BLaER1 treated with 17β-estradiol and CSF1 and Interleukin-3, amounts not matched to agents 10 nM and 100 nM (cell line): ENCODE data around the gene CKMT1B.
"Not testable (repeated sequence)": the region's sequence is repeated elsewhere in the genome, so short reads cannot be mapped to it uniquely, and the experiment has no call there.

Experiments
- H3K27ac ChIP-seq, 11 experiments: shearing (Covaris generic); formaldehyde crosslinking; 2 replicates each; pipeline ENCODE4 v1.8.1; 2022
- H3K27me3 ChIP-seq, 11 experiments: shearing (Covaris generic); formaldehyde crosslinking; 2 replicates each; pipeline ENCODE4 v1.8.1; 2022
- H3K36me3 ChIP-seq, 11 experiments: shearing (Covaris generic); formaldehyde crosslinking; 2 replicates each; pipeline ENCODE4 v1.8.1; 2022
- H3K4me1 ChIP-seq, 10 experiments: shearing (Covaris generic); formaldehyde crosslinking; 2 replicates each; pipeline ENCODE4 v1.8.1; 2022
- H3K4me2 ChIP-seq, 11 experiments: shearing (Covaris generic); formaldehyde crosslinking; 2 replicates each; pipeline ENCODE4 v1.8.1; 2022
- H3K4me3 ChIP-seq, 10 experiments: shearing (Covaris generic); formaldehyde crosslinking; 2 replicates each; pipeline ENCODE4 v1.8.1; 2022
- H3K9ac ChIP-seq, 11 experiments: shearing (Covaris generic); formaldehyde crosslinking; 2 replicates each; pipeline ENCODE4 v1.8.1; 2022
- H3K9me3 ChIP-seq, 11 experiments: shearing (Covaris generic); formaldehyde crosslinking; replicated peaks in 1 of 11; 2 replicates each; pipeline ENCODE4 v1.8.1; 2022
- H4K20me1 ChIP-seq, 11 experiments: shearing (Covaris generic); formaldehyde crosslinking; 2 replicates each; pipeline ENCODE4 v1.8.1; 2022
- Cebpa-rat ChIP-seq, 11 experiments: shearing (Covaris generic); IDR thresholded peaks; 2 replicates each; pipeline ENCODE4 v1.8.1; 2022

The CKMT1B gene

DNA sequence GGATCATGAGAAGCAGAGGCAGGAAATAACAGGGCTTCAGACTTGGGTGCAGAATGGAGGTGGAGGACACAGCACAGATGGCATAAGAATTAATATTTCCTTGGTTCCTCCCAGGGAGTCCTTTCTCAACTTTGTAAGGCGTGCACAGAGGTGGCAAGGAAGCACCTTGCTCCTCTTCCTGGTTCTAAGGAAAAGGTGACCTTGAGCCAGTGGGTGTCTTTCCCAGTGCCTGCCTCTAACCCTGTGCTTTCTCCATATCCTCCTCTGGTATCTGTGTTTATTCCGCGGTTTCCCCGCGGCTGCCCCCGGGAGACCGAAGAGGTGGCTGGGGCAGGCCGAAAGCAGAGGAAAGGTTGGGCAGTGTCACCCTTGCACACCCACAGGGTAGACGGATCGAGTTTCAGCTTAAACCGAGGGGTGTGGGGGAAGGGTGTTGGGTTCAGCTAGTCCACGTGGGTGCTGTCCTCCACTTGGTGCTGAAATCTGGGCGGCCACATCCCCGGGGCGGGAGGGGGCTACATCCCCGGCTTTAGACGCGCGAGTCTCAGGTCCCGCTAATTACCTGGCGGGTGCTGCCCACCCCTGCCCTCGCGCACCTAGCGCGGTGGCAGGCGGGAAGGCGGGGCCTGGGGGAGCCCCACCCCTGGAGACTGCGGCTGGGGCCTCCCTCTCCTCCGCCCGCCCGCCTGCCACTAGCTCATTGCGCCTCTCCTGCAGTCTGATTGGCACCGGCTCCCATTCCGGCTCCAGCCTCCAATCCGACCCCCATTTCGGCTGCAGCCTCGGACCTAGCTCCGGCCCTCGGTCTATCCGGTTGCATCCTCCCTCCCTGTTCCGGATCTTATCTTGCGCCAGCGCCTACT, at the start of gene CKMT1B:
CKMT1B (plus strand) TSS at position 700 of the 863 bp plus-strand sequence. CDS start 192 bp downstream, outside the sequence.
- H3K27me3 ChIP-seq, H3K27ac ChIP-seq, H3K9me3 ChIP-seq, H3K4me2 ChIP-seq, H3K9ac ChIP-seq, H3K36me3 ChIP-seq, H4K20me1 ChIP-seq, H3K4me1 ChIP-seq, H3K4me3 ChIP-seq: not testable (repeated sequence)

- H3K36me3 ChIP-seq: peaks cover 27 to 43% (median 38%) of the 10 kb centered on the region in 11 experiments
- no peaks in the 10 kb centered on the region for H3K27me3 ChIP-seq
- no peak overlapping the region for H3K4me3 ChIP-seq
- H3K4me2 ChIP-seq: no peak overlapping the region
- no peak for TF ChIP-seq Cebpa-rat (IDR thresholded peaks at IDR 0.05)
- H3K9me3 ChIP-seq: peaks cover 12 to 21% (median 14%) of the 10 kb centered on the region in 11 experiments; a peak in 21 of 22 replicates
- peaks cover 0 to 6% (median 0%) of the 10 kb centered on the region in 10 experiments; a peak in 1 of 20 replicates for H3K4me1 ChIP-seq
- H3K9ac ChIP-seq: no peak overlapping the region
- no peak overlapping the region for H3K27ac ChIP-seq
- H4K20me1 ChIP-seq: no peaks in the 10 kb centered on the region
Measured at GRCh38 chr15:43544266-43544665, 49.6 kb upstream of the CKMT1B start.

- Histone ChIP-seq H3K4me2 (no peak overlapping the region), H3K4me3 (no peak overlapping the region), H3K27ac (no peak overlapping the region), H3K9ac (no peak overlapping the region), H3K9me3 (peaks cover 12 to 21% (median 14%) of the 10 kb centered on the region in 11 experiments; a peak in 21 of 22 replicates), H3K36me3 (peaks cover 33 to 49% (median 44%) of the 10 kb centered on the region in 11 experiments), H3K27me3 (no peaks in the 10 kb centered on the region), H3K4me1 (peaks cover 0 to 6% (median 0%) of the 10 kb centered on the region in 10 experiments; a peak in 1 of 20 replicates), H4K20me1 (no peaks in the 10 kb centered on the region)
- no peak for TF ChIP-seq Cebpa-rat (IDR thresholded peaks at IDR 0.05)
Measured at GRCh38 chr15:43545426-43545825, 48.4 kb upstream of the CKMT1B start.

GRCh38 chr15:43547539-43547938, 46.3 kb upstream of the CKMT1B start:
- H3K9me3 ChIP-seq: peaks cover 12 to 21% (median 14%) of the 10 kb centered on the region in 11 experiments; a peak in 21 of 22 replicates
- TF ChIP-seq Cebpa-rat (IDR thresholded peaks at IDR 0.05): no peak

GRCh38 chr15:43550527-43551363, 43.1 kb upstream of the CKMT1B start:
- peaks cover 62 to 95% (median 69%) of the 10 kb centered on the region in 11 experiments for H3K36me3 ChIP-seq
- H3K4me1 ChIP-seq: no peaks in the 10 kb centered on the region
- H3K27me3 ChIP-seq: no peaks in the 10 kb centered on the region
- no peaks in the 10 kb centered on the region for H4K20me1 ChIP-seq
- H3K9ac ChIP-seq: no peak overlapping the region
- peaks cover 12 to 21% (median 14%) of the 10 kb centered on the region in 11 experiments; a peak in 21 of 22 replicates for H3K9me3 ChIP-seq
- H3K4me3 ChIP-seq: no peak overlapping the region
- no peak overlapping the region for H3K27ac ChIP-seq
- H3K4me2 ChIP-seq: no peak overlapping the region
- TF ChIP-seq Cebpa-rat (IDR thresholded peaks at IDR 0.05): no peak

More at GRCh38 chr15:43547539-43547938, 46.3 kb upstream of the CKMT1B start:
- H3K27me3 ChIP-seq: no peaks in the 10 kb centered on the region
- no peak overlapping the region for H3K4me2 ChIP-seq
- H3K9ac ChIP-seq: no peak overlapping the region
- H3K4me3 ChIP-seq: no peak overlapping the region
- no peaks in the 10 kb centered on the region for H4K20me1 ChIP-seq
- H3K27ac ChIP-seq: no peak overlapping the region
- H3K36me3 ChIP-seq: peaks cover 36 to 63% (median 48%) of the 10 kb centered on the region in 11 experiments
- H3K4me1 ChIP-seq: no peaks in the 10 kb centered on the region

- Histone ChIP-seq H3K9me3 (peaks cover 12 to 15% (median 14%) of the 10 kb centered on the region in 11 experiments; a peak in 21 of 22 replicates), H4K20me1 (no peaks in the 10 kb centered on the region), H3K27me3 (no peaks in the 10 kb centered on the region), H3K9ac (no peak overlapping the region), H3K4me1 (no peaks in the 10 kb centered on the region), H3K36me3 (peaks cover 63 to 97% (median 73%) of the 10 kb centered on the region in 11 experiments), H3K4me3 (no peak overlapping the region), H3K27ac (no peak overlapping the region), H3K4me2 (no peak overlapping the region)
- TF ChIP-seq Cebpa-rat (IDR thresholded peaks at IDR 0.05): no peak
Measured at GRCh38 chr15:43552256-43552655, 41.6 kb upstream of the CKMT1B start.

DNA sequence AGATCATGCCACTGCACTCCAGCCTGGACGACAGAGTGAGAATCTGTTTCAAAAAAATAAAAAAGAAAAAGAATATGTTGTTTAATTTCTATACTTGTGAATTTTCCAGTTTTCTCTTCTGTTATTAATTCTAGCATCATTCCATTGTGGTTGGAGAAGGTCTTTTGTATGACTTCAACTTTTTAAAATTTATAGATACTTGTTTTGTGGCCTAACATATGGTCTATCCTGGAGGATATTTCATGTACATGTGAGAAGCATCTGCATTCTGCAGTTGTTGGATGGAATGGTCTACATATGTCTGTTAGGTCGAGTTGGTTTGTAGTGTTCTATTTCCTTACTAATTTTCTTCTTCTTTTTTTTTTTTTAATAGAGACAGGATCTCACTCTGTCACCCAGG, 40.8 kb upstream of the CKMT1B start:
- H3K9me3 ChIP-seq: peaks cover 5 to 8% (median 6%) of the 10 kb centered on the region in 11 experiments; a peak in 21 of 22 replicates
- no peak for TF ChIP-seq Cebpa-rat (IDR thresholded peaks at IDR 0.05)
- no peaks in the 10 kb centered on the region for H4K20me1 ChIP-seq
- no peaks in the 10 kb centered on the region for H3K27me3 ChIP-seq
- no peak overlapping the region for H3K4me2 ChIP-seq
- peaks cover 62 to 97% (median 71%) of the 10 kb centered on the region in 11 experiments for H3K36me3 ChIP-seq
- H3K27ac ChIP-seq: no peak overlapping the region
- H3K4me3 ChIP-seq: no peak overlapping the region
- H3K4me1 ChIP-seq: no peaks in the 10 kb centered on the region
- H3K9ac ChIP-seq: no peak overlapping the region

DNA sequence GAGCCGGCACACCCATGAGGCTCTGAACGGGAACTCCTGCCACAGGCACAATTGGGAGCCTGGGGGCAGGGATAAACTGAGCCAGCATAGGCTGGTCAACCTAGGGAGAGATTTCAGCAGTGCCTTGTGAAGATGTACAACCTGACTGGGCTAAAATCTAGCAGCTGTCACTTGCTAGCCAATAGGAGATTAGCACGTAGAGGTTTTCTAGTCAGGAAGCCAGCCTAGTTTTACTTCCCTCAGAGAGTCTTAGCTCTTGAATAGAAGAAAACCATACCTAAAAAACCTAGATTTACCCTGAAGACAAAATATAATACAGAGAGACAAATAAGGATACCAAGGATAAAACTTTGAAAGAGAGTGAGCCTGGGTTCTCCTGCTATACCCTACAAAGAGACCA, 31.1 kb upstream of the CKMT1B start:
- not testable (repeated sequence) for H3K27me3 ChIP-seq, H3K4me3 ChIP-seq, H3K9me3 ChIP-seq, H4K20me1 ChIP-seq, H3K9ac ChIP-seq, H3K27ac ChIP-seq, H3K4me1 ChIP-seq, H3K4me2 ChIP-seq
- peaks cover 12 to 16% (median 15%) of the 10 kb centered on the region in 11 experiments; a peak in 21 of 22 replicates for H3K36me3 ChIP-seq

DNA sequence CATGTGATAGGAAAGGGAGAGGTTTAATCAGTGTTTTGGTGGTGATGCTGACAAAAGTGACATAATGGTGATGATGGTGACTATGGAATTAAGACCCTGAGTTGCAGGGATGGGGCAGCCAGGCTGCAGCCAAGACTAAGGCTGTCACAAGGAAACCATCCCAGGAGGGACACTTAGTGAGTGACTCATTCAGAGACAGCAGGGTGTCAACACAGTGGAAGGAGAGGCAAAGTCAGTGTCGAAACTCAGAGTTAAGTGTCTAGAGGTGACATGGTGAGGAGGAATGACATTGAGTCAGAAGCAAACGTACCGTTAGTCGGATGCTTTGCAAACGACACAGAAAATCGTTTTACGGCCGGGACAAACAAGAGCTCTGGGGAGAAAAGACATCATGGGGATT, 30.0 kb upstream of the CKMT1B start:
- H4K20me1 ChIP-seq, H3K36me3 ChIP-seq, H3K4me3 ChIP-seq, H3K4me1 ChIP-seq, H3K9ac ChIP-seq, H3K4me2 ChIP-seq, H3K27me3 ChIP-seq, H3K9me3 ChIP-seq, H3K27ac ChIP-seq: not testable (repeated sequence)

- not testable (repeated sequence) for H3K36me3 ChIP-seq, H3K4me2 ChIP-seq, H3K4me3 ChIP-seq, H4K20me1 ChIP-seq, H3K27ac ChIP-seq, H3K9ac ChIP-seq, H3K27me3 ChIP-seq, H3K9me3 ChIP-seq, H3K4me1 ChIP-seq
Measured at GRCh38 chr15:43566615-43567014, 27.2 kb upstream of the CKMT1B start.

GRCh38 chr15:43574607-43575006, 19.2 kb upstream of the CKMT1B start:
- not testable (repeated sequence) for H3K4me1 ChIP-seq, H3K9ac ChIP-seq, H3K9me3 ChIP-seq, H3K4me2 ChIP-seq, H3K27me3 ChIP-seq, H3K27ac ChIP-seq, H3K36me3 ChIP-seq, H4K20me1 ChIP-seq, H3K4me3 ChIP-seq

- H3K27ac ChIP-seq, H3K4me2 ChIP-seq, H3K27me3 ChIP-seq, H3K36me3 ChIP-seq, H3K9ac ChIP-seq, H3K4me3 ChIP-seq, H4K20me1 ChIP-seq, H3K9me3 ChIP-seq, H3K4me1 ChIP-seq: not testable (repeated sequence)
Measured at GRCh38 chr15:43589778-43590466, 3.9 kb upstream of the CKMT1B start, which contains the start of gene PPIP5K1. Gene PPIP5K1 (minus strand): TSS chr15:43590208. CDS start chr15:43584504, 5,704 bp downstream.
